Measurements from ENCODE around the gene DNAJC22. TPM values are rescaled to one million over a fixed set of nuclear protein-coding genes. Genes with fewer than 3 reads are reported as not detected.

Gene DNAJC22
- total and polyA plus RNA-seq, 9 of the 15 experiments (the other 6 are each of a cell fraction or from before 2014, with no cell fraction given) = 0.10 to 1.2 (median 0.47) TPM

DNA sequence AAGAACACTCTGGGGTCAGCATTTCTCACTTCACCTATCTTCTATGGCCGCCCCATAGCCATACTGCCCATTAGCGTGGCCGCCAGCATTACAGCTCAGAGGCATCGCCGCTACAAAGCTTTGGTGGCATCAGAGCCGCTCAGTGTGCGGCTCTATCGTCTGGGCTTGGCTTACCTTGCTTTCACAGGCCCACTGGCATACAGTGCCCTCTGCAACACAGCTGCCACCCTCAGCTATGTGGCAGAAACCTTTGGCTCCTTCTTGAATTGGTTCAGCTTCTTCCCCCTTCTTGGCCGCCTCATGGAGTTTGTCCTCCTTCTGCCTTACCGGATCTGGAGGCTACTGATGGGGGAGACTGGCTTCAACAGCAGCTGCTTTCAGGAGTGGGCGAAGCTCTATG is 2.6 kb downstream of the DNAJC22 start (continued):
- TF ChIP-seq, protein P1, sequence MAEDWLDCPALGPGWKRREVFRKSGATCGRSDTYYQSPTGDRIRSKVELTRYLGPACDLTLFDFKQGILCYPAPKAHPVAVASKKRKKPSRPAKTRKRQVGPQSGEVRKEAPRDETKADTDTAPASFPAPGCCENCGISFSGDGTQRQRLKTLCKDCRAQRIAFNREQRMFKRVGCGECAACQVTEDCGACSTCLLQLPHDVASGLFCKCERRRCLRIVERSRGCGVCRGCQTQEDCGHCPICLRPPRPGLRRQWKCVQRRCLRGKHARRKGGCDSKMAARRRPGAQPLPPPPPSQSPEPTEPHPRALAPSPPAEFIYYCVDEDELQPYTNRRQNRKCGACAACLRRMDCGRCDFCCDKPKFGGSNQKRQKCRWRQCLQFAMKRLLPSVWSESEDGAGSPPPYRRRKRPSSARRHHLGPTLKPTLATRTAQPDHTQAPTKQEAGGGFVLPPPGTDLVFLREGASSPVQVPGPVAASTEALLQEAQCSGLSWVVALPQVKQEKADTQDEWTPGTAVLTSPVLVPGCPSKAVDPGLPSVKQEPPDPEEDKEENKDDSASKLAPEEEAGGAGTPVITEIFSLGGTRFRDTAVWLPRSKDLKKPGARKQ (CRISPR knock-in tag; IDR thresholded peaks at IDR 0.05) = no peak
- TF ChIP-seq HDGF (IDR thresholded peaks at IDR 0.05) = no peak
- no peak for TF ChIP-seq POLR3G (IDR thresholded peaks at IDR 0.05; ENCODE audit: extremely low read depth, insufficient read length, insufficient replicate concordance)
- TF ChIP-seq FOXM1 (IDR thresholded peaks at IDR 0.05; ENCODE audit: low read depth) = no peak
- no peak for TF ChIP-seq FOXM1 (CRISPR knock-in tag; IDR thresholded peaks at IDR 0.05; ENCODE audit: low read depth)
- TF ChIP-seq PHB2 (IDR thresholded peaks at IDR 0.05; ENCODE audit: low read depth) = no peak
- no peak for TF ChIP-seq KAT7 (CRISPR knock-in tag; IDR thresholded peaks at IDR 0.05; ENCODE audit: borderline replicate concordance)
- no peak for TF ChIP-seq ZNF76 (CRISPR knock-in tag; IDR thresholded peaks at IDR 0.05; ENCODE audit: borderline replicate concordance)
- TF ChIP-seq, protein P2, sequence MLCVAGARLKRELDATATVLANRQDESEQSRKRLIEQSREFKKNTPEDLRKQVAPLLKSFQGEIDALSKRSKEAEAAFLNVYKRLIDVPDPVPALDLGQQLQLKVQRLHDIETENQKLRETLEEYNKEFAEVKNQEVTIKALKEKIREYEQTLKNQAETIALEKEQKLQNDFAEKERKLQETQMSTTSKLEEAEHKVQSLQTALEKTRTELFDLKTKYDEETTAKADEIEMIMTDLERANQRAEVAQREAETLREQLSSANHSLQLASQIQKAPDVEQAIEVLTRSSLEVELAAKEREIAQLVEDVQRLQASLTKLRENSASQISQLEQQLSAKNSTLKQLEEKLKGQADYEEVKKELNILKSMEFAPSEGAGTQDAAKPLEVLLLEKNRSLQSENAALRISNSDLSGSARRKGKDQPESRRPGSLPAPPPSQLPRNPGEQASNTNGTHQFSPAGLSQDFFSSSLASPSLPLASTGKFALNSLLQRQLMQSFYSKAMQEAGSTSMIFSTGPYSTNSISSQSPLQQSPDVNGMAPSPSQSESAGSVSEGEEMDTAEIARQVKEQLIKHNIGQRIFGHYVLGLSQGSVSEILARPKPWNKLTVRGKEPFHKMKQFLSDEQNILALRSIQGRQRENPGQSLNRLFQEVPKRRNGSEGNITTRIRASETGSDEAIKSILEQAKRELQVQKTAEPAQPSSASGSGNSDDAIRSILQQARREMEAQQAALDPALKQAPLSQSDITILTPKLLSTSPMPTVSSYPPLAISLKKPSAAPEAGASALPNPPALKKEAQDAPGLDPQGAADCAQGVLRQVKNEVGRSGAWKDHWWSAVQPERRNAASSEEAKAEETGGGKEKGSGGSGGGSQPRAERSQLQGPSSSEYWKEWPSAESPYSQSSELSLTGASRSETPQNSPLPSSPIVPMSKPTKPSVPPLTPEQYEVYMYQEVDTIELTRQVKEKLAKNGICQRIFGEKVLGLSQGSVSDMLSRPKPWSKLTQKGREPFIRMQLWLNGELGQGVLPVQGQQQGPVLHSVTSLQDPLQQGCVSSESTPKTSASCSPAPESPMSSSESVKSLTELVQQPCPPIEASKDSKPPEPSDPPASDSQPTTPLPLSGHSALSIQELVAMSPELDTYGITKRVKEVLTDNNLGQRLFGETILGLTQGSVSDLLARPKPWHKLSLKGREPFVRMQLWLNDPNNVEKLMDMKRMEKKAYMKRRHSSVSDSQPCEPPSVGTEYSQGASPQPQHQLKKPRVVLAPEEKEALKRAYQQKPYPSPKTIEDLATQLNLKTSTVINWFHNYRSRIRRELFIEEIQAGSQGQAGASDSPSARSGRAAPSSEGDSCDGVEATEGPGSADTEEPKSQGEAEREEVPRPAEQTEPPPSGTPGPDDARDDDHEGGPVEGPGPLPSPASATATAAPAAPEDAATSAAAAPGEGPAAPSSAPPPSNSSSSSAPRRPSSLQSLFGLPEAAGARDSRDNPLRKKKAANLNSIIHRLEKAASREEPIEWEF (CRISPR knock-in tag; IDR thresholded peaks at IDR 0.05) = no peak
- TF ChIP-seq LCOR (CRISPR knock-in tag; IDR thresholded peaks at IDR 0.05) = no peak
- TF ChIP-seq, protein P3, sequence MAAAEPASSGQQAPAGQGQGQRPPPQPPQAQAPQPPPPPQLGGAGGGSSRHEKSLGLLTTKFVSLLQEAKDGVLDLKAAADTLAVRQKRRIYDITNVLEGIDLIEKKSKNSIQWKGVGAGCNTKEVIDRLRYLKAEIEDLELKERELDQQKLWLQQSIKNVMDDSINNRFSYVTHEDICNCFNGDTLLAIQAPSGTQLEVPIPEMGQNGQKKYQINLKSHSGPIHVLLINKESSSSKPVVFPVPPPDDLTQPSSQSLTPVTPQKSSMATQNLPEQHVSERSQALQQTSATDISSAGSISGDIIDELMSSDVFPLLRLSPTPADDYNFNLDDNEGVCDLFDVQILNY (CRISPR knock-in tag; IDR thresholded peaks at IDR 0.05) = no peak
- TF ChIP-seq CBX1 (IDR thresholded peaks at IDR 0.05; ENCODE audit: low read depth) = no peak
- no peak for TF ChIP-seq KAT2B (IDR thresholded peaks at IDR 0.05; ENCODE audit: low read depth, low read length)
